ENCODE data around the gene UMODL1. TPM values are rescaled to one million over a fixed set of nuclear protein-coding genes. Genes with fewer than 3 reads are reported as not detected.

Gene UMODL1
- total and polyA plus RNA-seq, 9 donors: 0.03 to 0.20 (median 0.04) TPM; not detected in 6

- H3K27ac ChIP-seq (ENCODE audit: low read length): no peak overlapping the region
- H3K4me3 ChIP-seq (ENCODE audit: low read length): no peak overlapping the region
- 73% methylated on average over 10 of the region's 13 CpGs for WGBS (ENCODE audit: insufficient coverage)
- H3K36me3 ChIP-seq (ENCODE audit: control insufficient read depth, insufficient read depth, low read length): no peaks in the 10 kb centered on the region
- H3K27me3 ChIP-seq (ENCODE audit: control insufficient read depth, insufficient read depth, low read length): peaks cover 7% of the 10 kb centered on the region
- no peak for DNase-seq
- peaks cover 15% of the 10 kb centered on the region for H3K4me1 ChIP-seq (ENCODE audit: control insufficient read depth, insufficient read depth, low read length)
- H3K9me3 ChIP-seq (replicated peaks; ENCODE audit: control insufficient read depth, low read depth, low read length): no peaks in the 10 kb centered on the region
These were observed 8.2 kb downstream of the UMODL1 start for GRCh38 chr21:42079008-42079938.

GRCh38 chr21:42079939-42080787 is 9.0 kb downstream of the UMODL1 start:
- Histone ChIP-seq H3K27ac (ENCODE audit: low read length) (no peak overlapping the region), H3K9me3 (replicated peaks; ENCODE audit: control insufficient read depth, low read depth, low read length) (no peaks in the 10 kb centered on the region), H3K4me3 (ENCODE audit: low read length) (no peak overlapping the region), H3K27me3 (ENCODE audit: control insufficient read depth, insufficient read depth, low read length) (peaks cover 7% of the 10 kb centered on the region), H3K36me3 (ENCODE audit: control insufficient read depth, insufficient read depth, low read length) (no peaks in the 10 kb centered on the region), H3K4me1 (ENCODE audit: control insufficient read depth, insufficient read depth, low read length) (peaks cover 15% of the 10 kb centered on the region)
- DNase-seq: peak; percentile 46
- whole genome bisulfite sequencing (ENCODE audit: insufficient coverage): 51% methylated on average over 15 of the region's 25 CpGs

- peak; percentile 58 for DNase-seq
- no peak overlapping the region for H3K4me3 ChIP-seq (ENCODE audit: low read length)
- H3K9me3 ChIP-seq (replicated peaks; ENCODE audit: control insufficient read depth, low read depth, low read length): no peaks in the 10 kb centered on the region
- peaks cover 15% of the 10 kb centered on the region for H3K4me1 ChIP-seq (ENCODE audit: control insufficient read depth, insufficient read depth, low read length)
- H3K36me3 ChIP-seq (ENCODE audit: control insufficient read depth, insufficient read depth, low read length): no peaks in the 10 kb centered on the region
- H3K27me3 ChIP-seq (ENCODE audit: control insufficient read depth, insufficient read depth, low read length): peaks cover 7% of the 10 kb centered on the region
- WGBS (ENCODE audit: insufficient coverage): 28% methylated on average over 6 of the region's 6 CpGs
- no peak overlapping the region for H3K27ac ChIP-seq (ENCODE audit: low read length)
These were observed 9.6 kb downstream of the UMODL1 start for GRCh38 chr21:42080788-42081083.

- Histone ChIP-seq H3K4me1 (ENCODE audit: control insufficient read depth, insufficient read depth, low read length) (peaks cover 15% of the 10 kb centered on the region), H3K9me3 (replicated peaks; ENCODE audit: control insufficient read depth, low read depth, low read length) (no peaks in the 10 kb centered on the region), H3K36me3 (ENCODE audit: control insufficient read depth, insufficient read depth, low read length) (no peaks in the 10 kb centered on the region), H3K27me3 (ENCODE audit: control insufficient read depth, insufficient read depth, low read length) (peaks cover 7% of the 10 kb centered on the region), H3K4me3 (ENCODE audit: low read length) (no peak overlapping the region), H3K27ac (ENCODE audit: low read length) (no peak overlapping the region)
- 20% methylated on average over 4 of the region's 8 CpGs for WGBS (ENCODE audit: insufficient coverage)
- peak; percentile 48 for DNase-seq
These were observed 10.0 kb downstream of the UMODL1 start for GRCh38 chr21:42081138-42081537.

- no peak for DNase-seq
- WGBS (ENCODE audit: insufficient coverage): 78% methylated on average over 18 of the region's 18 CpGs
- no peaks in the 10 kb centered on the region for H3K36me3 ChIP-seq (ENCODE audit: control insufficient read depth, insufficient read depth, low read length)
- no peaks in the 10 kb centered on the region for H3K9me3 ChIP-seq (replicated peaks; ENCODE audit: control insufficient read depth, low read depth, low read length)
- no peak overlapping the region for H3K4me3 ChIP-seq (ENCODE audit: low read length)
- no peak overlapping the region for H3K27ac ChIP-seq (ENCODE audit: low read length)
- H3K4me1 ChIP-seq (ENCODE audit: control insufficient read depth, insufficient read depth, low read length): peaks cover 15% of the 10 kb centered on the region
- peaks cover 7% of the 10 kb centered on the region for H3K27me3 ChIP-seq (ENCODE audit: control insufficient read depth, insufficient read depth, low read length)
These were observed 10.8 kb downstream of the UMODL1 start for GRCh38 chr21:42081931-42082381.

GRCh38 chr21:42082501-42083360 is 11.6 kb downstream of the UMODL1 start:
- H3K36me3 ChIP-seq (ENCODE audit: control insufficient read depth, insufficient read depth, low read length): no peaks in the 10 kb centered on the region

GRCh38 chr21:42083361-42083690 is 12.2 kb downstream of the UMODL1 start:
- 71% methylated on average over 6 of the region's 6 CpGs for WGBS (ENCODE audit: insufficient coverage)

More at GRCh38 chr21:42082501-42083360, 11.6 kb downstream of the UMODL1 start:
- peaks cover 7% of the 10 kb centered on the region for H3K27me3 ChIP-seq (ENCODE audit: control insufficient read depth, insufficient read depth, low read length)
- DNase-seq: no peak
- no peaks in the 10 kb centered on the region for H3K9me3 ChIP-seq (replicated peaks; ENCODE audit: control insufficient read depth, low read depth, low read length)
- H3K4me3 ChIP-seq (ENCODE audit: low read length): no peak overlapping the region
- 72% methylated on average over 22 of the region's 22 CpGs for WGBS (ENCODE audit: insufficient coverage)
- no peak overlapping the region for H3K27ac ChIP-seq (ENCODE audit: low read length)
- H3K4me1 ChIP-seq (ENCODE audit: control insufficient read depth, insufficient read depth, low read length): peaks cover 15% of the 10 kb centered on the region

GRCh38 chr21:42084079-42084478 is 13.0 kb downstream of the UMODL1 start:
- 75% methylated on average over 12 of the region's 12 CpGs for WGBS (ENCODE audit: insufficient coverage)
- H3K27me3 ChIP-seq (ENCODE audit: control insufficient read depth, insufficient read depth, low read length): peaks cover 7% of the 10 kb centered on the region
- no peak overlapping the region for H3K4me3 ChIP-seq (ENCODE audit: low read length)
- no peaks in the 10 kb centered on the region for H3K9me3 ChIP-seq (replicated peaks; ENCODE audit: control insufficient read depth, low read depth, low read length)
- H3K4me1 ChIP-seq (ENCODE audit: control insufficient read depth, insufficient read depth, low read length): peaks cover 17% of the 10 kb centered on the region
- no peak for DNase-seq
- no peaks in the 10 kb centered on the region for H3K36me3 ChIP-seq (ENCODE audit: control insufficient read depth, insufficient read depth, low read length)
- H3K27ac ChIP-seq (ENCODE audit: low read length): no peak overlapping the region

More at GRCh38 chr21:42083361-42083690, 12.2 kb downstream of the UMODL1 start:
- Histone ChIP-seq H3K9me3 (replicated peaks; ENCODE audit: control insufficient read depth, low read depth, low read length) (no peaks in the 10 kb centered on the region), H3K36me3 (ENCODE audit: control insufficient read depth, insufficient read depth, low read length) (no peaks in the 10 kb centered on the region), H3K27me3 (ENCODE audit: control insufficient read depth, insufficient read depth, low read length) (peaks cover 7% of the 10 kb centered on the region), H3K4me3 (ENCODE audit: low read length) (no peak overlapping the region), H3K27ac (ENCODE audit: low read length) (no peak overlapping the region), H3K4me1 (ENCODE audit: control insufficient read depth, insufficient read depth, low read length) (peaks cover 15% of the 10 kb centered on the region)
- no peak for DNase-seq

GRCh38 chr21:42085246-42086077 is 14.3 kb downstream of the UMODL1 start:
- Histone ChIP-seq H3K27me3 (ENCODE audit: control insufficient read depth, insufficient read depth, low read length) (peaks cover 6% of the 10 kb centered on the region), H3K4me1 (ENCODE audit: control insufficient read depth, insufficient read depth, low read length) (peaks cover 10% of the 10 kb centered on the region), H3K36me3 (ENCODE audit: control insufficient read depth, insufficient read depth, low read length) (no peaks in the 10 kb centered on the region), H3K4me3 (ENCODE audit: low read length) (no peak overlapping the region), H3K27ac (ENCODE audit: low read length) (no peak overlapping the region), H3K9me3 (replicated peaks; ENCODE audit: control insufficient read depth, low read depth, low read length) (no peaks in the 10 kb centered on the region)
- no peak for DNase-seq
- 79% methylated on average over 10 of the region's 16 CpGs for WGBS (ENCODE audit: insufficient coverage)

Measured in muscle of leg (tissue), 11 donors.